ENCODE results near the gene ASRGL1. TPM values are rescaled to one million over a fixed set of nuclear protein-coding genes. Genes with fewer than 3 reads are reported as not detected.

ASRGL1 gene
- total and polyA plus RNA-seq, 2 donors from 2014 or later, result 62.2 to 85.6 TPM

GRCh38 chr11:62400281-62400680 lies 63.0 kb downstream of the ASRGL1 start:
- TF ChIP-seq CTCF (IDR thresholded peaks at IDR 0.05; ENCODE audit: borderline replicate concordance, extremely low read depth, insufficient read depth), result no peak
- Histone ChIP-seq H3K27ac (ENCODE audit: low read depth in 2 of 2, low read length in 2 of 2) (no peak overlapping the region), H3K9me3 (ENCODE audit: control insufficient read depth in 2 of 3, insufficient read depth in 1 of 3, low read length in 3 of 3) (no peaks in the 10 kb centered on the region), H3K27me3 (ENCODE audit: control insufficient read depth, insufficient read depth, low read length) (no peaks in the 10 kb centered on the region), H3K4me1 (ENCODE audit: control insufficient read depth in 2 of 3, insufficient read depth in 2 of 3, low read depth in 1 of 3, low read length in 3 of 3) (peaks cover 0 to 21% (median 0%) of the 10 kb centered on the region in 3 donors), H3K4me3 (ENCODE audit: low read length in 3 of 3) (no peak overlapping the region), H3K9ac (ENCODE audit: low read length in 3 of 3) (no peak overlapping the region), H3K36me3 (ENCODE audit: control insufficient read depth in 2 of 3, insufficient read depth in 3 of 3, low read length in 3 of 3) (no peaks in the 10 kb centered on the region)
- intact Hi-C loops (cut with DNase I), result no loop called here
- DNase-seq (no peak), FAIRE-seq (no peak)

GRCh38 chr11:62400760-62401159 lies 63.5 kb downstream of the ASRGL1 start:
- no peak for TF ChIP-seq CTCF (IDR thresholded peaks at IDR 0.05; ENCODE audit: borderline replicate concordance, extremely low read depth, insufficient read depth)
- H3K9ac ChIP-seq (ENCODE audit: low read length in 3 of 3), result no peak overlapping the region
- peaks cover 0 to 19% (median 0%) of the 10 kb centered on the region in 3 donors for H3K4me1 ChIP-seq (ENCODE audit: control insufficient read depth in 2 of 3, insufficient read depth in 2 of 3, low read depth in 1 of 3, low read length in 3 of 3)
- no peak for FAIRE-seq
- H3K9me3 ChIP-seq (ENCODE audit: control insufficient read depth in 2 of 3, insufficient read depth in 1 of 3, low read length in 3 of 3), result no peaks in the 10 kb centered on the region
- H3K4me3 ChIP-seq (ENCODE audit: low read length in 3 of 3), result no peak overlapping the region
- H3K27ac ChIP-seq (ENCODE audit: low read depth in 2 of 2, low read length in 2 of 2), result no peak overlapping the region
- intact Hi-C loops (cut with DNase I), result no loop called here
- H3K27me3 ChIP-seq (ENCODE audit: control insufficient read depth, insufficient read depth, low read length), result no peaks in the 10 kb centered on the region
- H3K36me3 ChIP-seq (ENCODE audit: control insufficient read depth in 2 of 3, insufficient read depth in 3 of 3, low read length in 3 of 3), result no peaks in the 10 kb centered on the region
- DNase-seq, result peak; percentile 74 to 91 (median 84)

- Histone ChIP-seq H3K9ac (ENCODE audit: low read length in 3 of 3) (no peak overlapping the region), H3K36me3 (ENCODE audit: control insufficient read depth in 2 of 3, insufficient read depth in 3 of 3, low read length in 3 of 3) (no peaks in the 10 kb centered on the region), H3K27ac (ENCODE audit: low read depth in 2 of 2, low read length in 2 of 2) (no peak overlapping the region), H3K9me3 (ENCODE audit: control insufficient read depth in 2 of 3, insufficient read depth in 1 of 3, low read length in 3 of 3) (no peaks in the 10 kb centered on the region), H3K4me1 (ENCODE audit: control insufficient read depth in 2 of 3, insufficient read depth in 2 of 3, low read depth in 1 of 3, low read length in 3 of 3) (peaks cover 0 to 19% (median 0%) of the 10 kb centered on the region in 3 donors), H3K4me3 (ENCODE audit: low read length in 3 of 3) (no peak overlapping the region), H3K27me3 (ENCODE audit: control insufficient read depth, insufficient read depth, low read length) (no peaks in the 10 kb centered on the region)
- DNase-seq, result peak in 1 of 5 donors; percentile 35
- TF ChIP-seq CTCF (IDR thresholded peaks at IDR 0.05; ENCODE audit: borderline replicate concordance, extremely low read depth, insufficient read depth), result no peak
- intact Hi-C loops (cut with DNase I), result no loop called here
- no peak for FAIRE-seq
These were observed 64.1 kb downstream of the ASRGL1 start for GRCh38 chr11:62401356-62401755.

GRCh38 chr11:62401811-62402210 lies 64.6 kb downstream of the ASRGL1 start:
- Histone ChIP-seq H3K27ac (ENCODE audit: low read depth in 2 of 2, low read length in 2 of 2) (no peak overlapping the region), H3K4me3 (ENCODE audit: low read length in 3 of 3) (no peak overlapping the region), H3K9ac (ENCODE audit: low read length in 3 of 3) (no peak overlapping the region), H3K36me3 (ENCODE audit: control insufficient read depth in 2 of 3, insufficient read depth in 3 of 3, low read length in 3 of 3) (no peaks in the 10 kb centered on the region), H3K27me3 (ENCODE audit: control insufficient read depth, insufficient read depth, low read length) (no peaks in the 10 kb centered on the region), H3K4me1 (ENCODE audit: control insufficient read depth in 2 of 3, insufficient read depth in 2 of 3, low read depth in 1 of 3, low read length in 3 of 3) (peaks cover 0 to 19% (median 0%) of the 10 kb centered on the region in 3 donors), H3K9me3 (ENCODE audit: control insufficient read depth in 2 of 3, insufficient read depth in 1 of 3, low read length in 3 of 3) (no peaks in the 10 kb centered on the region)
- intact Hi-C loops (cut with DNase I), result no loop called here
- FAIRE-seq (no peak), DNase-seq (peak in 1 of 5 donors; percentile 59)
- no peak for TF ChIP-seq CTCF (IDR thresholded peaks at IDR 0.05; ENCODE audit: borderline replicate concordance, extremely low read depth, insufficient read depth)
